HCT116 (cell line): Measurements from ENCODE around the gene DNAAF5. TPM values are rescaled to one million over a fixed set of nuclear protein-coding genes. Genes with fewer than 3 reads are reported as not detected.

ENCODE experiments used
- ATAC-seq: fragments of 200-7000 bp; cut with Tn5 transposase; 2 replicates; pipeline ENCODE4 v1.9.1; 2020; ENCODE audit warnings: mild to moderate bottlenecking, moderate library complexity
- BruUV-seq: library from RNA; stranded (reverse); fragments of 400-500 nt; replicated peaks from 2 replicates; lab custom pipeline; 2021; lab: Mats Ljungman, UMichigan
- CTCF ChIA-PET: fragments of 300-600 bp; sonication (Branson Sonifier 250); formaldehyde crosslinking; loops from one replicate; lab custom pipeline; 2021; ENCODE audit warnings: antibody characterized with exemption; lab: Charles Lee
- POLR2A ChIA-PET: fragments of 300-600, 350-600 bp; sonication (Branson Sonifier 250); formaldehyde crosslinking; loops from one replicate; lab custom pipeline; 2021; ENCODE audit warnings: antibody characterized with exemption; lab: Charles Lee
- RAD21 ChIA-PET, 2 experiments: fragments of 300-600 bp; sonication (Branson Sonifier 250); formaldehyde crosslinking; loops; one replicate each; lab custom pipeline; 2023; ENCODE audit warnings: low total read pairs in 2 of 2; ENCODE audit not compliant: uncharacterized antibody in 2 of 2, unreplicated experiment in 2 of 2, low non-redundant PET in 1 of 2; lab: Charles Lee
- DNase-seq: peaks from one replicate; pipeline ENCODE4 v3.0.0-alpha.2; 2010; ENCODE audit warnings: low read depth, low spot score
- H2AFZ ChIP-seq: fragments of 200-600 bp; shearing (Covaris generic), sonication (generic); 2 replicates; pipeline ENCODE4 v1.6.1; 2017; ENCODE audit warnings: low read depth, mixed run types, mixed read lengths, antibody characterized with exemption, low read length; ENCODE audit not compliant: poor library complexity, severe bottlenecking
- H3K27ac ChIP-seq: 2 replicates; pipeline ENCODE4 v1.5.1; 2012; ENCODE audit warnings: low read depth, low read length
- H3K27me3 ChIP-seq: fragments of 200-600 bp; sonication (generic); 2 replicates; pipeline ENCODE4 v1.6.1; 2016; ENCODE audit warnings: mixed run types, low read length, mixed read lengths; ENCODE audit not compliant: insufficient read depth
- H3K36me3 ChIP-seq, 2 experiments: fragments of 200-500 bp in 1 of 2; fragments of 200-600 bp in 1 of 2; sonication (Bioruptor generic) in 1 of 2; sonication (generic) in 1 of 2; 2 replicates each; pipeline versions ENCODE4 v1.5.1 to v1.6.1; 2014 to 2016; ENCODE audit warnings: low read length in 2 of 2, inconsistent platforms in 1 of 2, mixed read lengths in 1 of 2, mixed run types in 1 of 2; ENCODE audit not compliant: insufficient read depth in 2 of 2, control insufficient read depth in 1 of 2
- H3K4me1 ChIP-seq, 2 experiments: fragments of 200-600 bp in 1 of 2; sonication (generic) in 1 of 2; 2 replicates each; pipeline versions ENCODE4 v1.5.1 to v1.6.1; 2012 to 2017; ENCODE audit warnings: low read length in 2 of 2, inconsistent platforms in 1 of 2, mild to moderate bottlenecking in 1 of 2, mixed read lengths in 1 of 2, mixed run types in 1 of 2, moderate library complexity in 1 of 2; ENCODE audit not compliant: insufficient read depth in 2 of 2, control insufficient read depth in 1 of 2
- H3K4me2 ChIP-seq: fragments of 200-600 bp; sonication (generic); 2 replicates; pipeline ENCODE4 v1.6.1; 2017; ENCODE audit warnings: mixed run types, low read length, mixed read lengths
- H3K4me3 ChIP-seq, 2 experiments: fragments of 200-600 bp in 1 of 2; sonication (generic) in 1 of 2; replicated peaks in 1 of 2; 2 replicates each; pipeline ENCODE4 v1.5.1; 2011 to 2016; ENCODE audit warnings: low read length in 2 of 2, control low read depth in 1 of 2, low read depth in 1 of 2, mild to moderate bottlenecking in 1 of 2, mixed read lengths in 1 of 2, mixed run types in 1 of 2
- H3K79me2 ChIP-seq: fragments of 200-600 bp; sonication (generic); 2 replicates; pipeline ENCODE4 v1.6.1; 2017; ENCODE audit warnings: mild to moderate bottlenecking, mixed run types, low read length, moderate library complexity, mixed read lengths; ENCODE audit not compliant: insufficient read depth
- H3K9ac ChIP-seq: fragments of 200-600 bp; sonication (generic); 2 replicates; pipeline ENCODE4 v1.6.1; 2016; ENCODE audit warnings: low read length, mixed read lengths
- H3K9me2 ChIP-seq: fragments of 200-600 bp; sonication (generic), shearing (Covaris generic); 2 replicates; pipeline ENCODE4 v1.6.1; 2017; ENCODE audit warnings: mixed run types, mild to moderate bottlenecking, moderate library complexity; ENCODE audit not compliant: insufficient read depth
- H3K9me3 ChIP-seq, 2 experiments: fragments of 200-500 bp in 1 of 2; fragments of 200-600 bp in 1 of 2; sonication (Bioruptor generic) in 1 of 2; sonication (generic) in 1 of 2; 2 replicates each; pipeline ENCODE4 v1.6.1; 2014 to 2017; ENCODE audit warnings: low read length in 2 of 2, mixed read lengths in 2 of 2, inconsistent platforms in 1 of 2, low read depth in 1 of 2, mild to moderate bottlenecking in 1 of 2, mixed run types in 1 of 2, moderate library complexity in 1 of 2; ENCODE audit not compliant: control insufficient read depth in 1 of 2, insufficient read depth in 1 of 2
- H4K20me1 ChIP-seq: fragments of 200-600 bp; sonication (generic), shearing (Covaris generic); 2 replicates; pipeline ENCODE4 v1.6.1; 2017; ENCODE audit warnings: mixed run types, mild to moderate bottlenecking, moderate library complexity; ENCODE audit not compliant: insufficient read depth
- ATF3 ChIP-seq: IDR thresholded peaks from 2 replicates; pipeline ENCODE4 v1.6.1; 2012
- ELF1 ChIP-seq: IDR thresholded peaks from 2 replicates; pipeline ENCODE4 v1.6.1; 2012; ENCODE audit warnings: low read depth, borderline replicate concordance
- EZH2 ChIP-seq: fragments of 200-600 bp; sonication (generic); IDR thresholded peaks from 2 replicates; pipeline ENCODE4 v1.6.1; 2017; ENCODE audit warnings: antibody characterized with exemption, mixed run types
- FOSL1 ChIP-seq: IDR thresholded peaks from 2 replicates; pipeline ENCODE4 v1.6.1; 2012; ENCODE audit warnings: low read depth
- MAX ChIP-seq: IDR thresholded peaks from 2 replicates; pipeline ENCODE4 v1.6.1; 2012
- POLR2A ChIP-seq: IDR thresholded peaks from 2 replicates; pipeline ENCODE4 v1.7.0; 2011; ENCODE audit warnings: borderline replicate concordance; ENCODE audit not compliant: insufficient read depth, insufficient read length; ENCODE audit errors: extremely low read depth
- RAD21 ChIP-seq: IDR thresholded peaks from 2 replicates; pipeline ENCODE4 v1.6.1; 2012; ENCODE audit warnings: low read depth, mild to moderate bottlenecking
- REST ChIP-seq: IDR thresholded peaks from 2 replicates; pipeline ENCODE4 v1.6.1; 2012; ENCODE audit warnings: low read depth
- SIN3A ChIP-seq: IDR thresholded peaks from 2 replicates; pipeline ENCODE4 v1.6.1; 2012; ENCODE audit warnings: low read depth
- SP1 ChIP-seq: IDR thresholded peaks from 2 replicates; pipeline ENCODE4 v1.6.1; 2012; ENCODE audit warnings: low read depth
- TCF7L2 ChIP-seq: IDR thresholded peaks from 2 replicates; pipeline ENCODE4 v1.7.0; 2011; ENCODE audit warnings: borderline replicate concordance, inconsistent platforms; ENCODE audit not compliant: insufficient read depth, insufficient read length; ENCODE audit errors: extremely low read depth
- YY1 ChIP-seq: IDR thresholded peaks from 2 replicates; pipeline ENCODE4 v1.6.1; 2011; ENCODE audit warnings: low read length, low read depth, moderate library complexity, mild to moderate bottlenecking; ENCODE audit not compliant: insufficient replicate concordance; ENCODE audit errors: extremely low read depth
- ZBTB33 ChIP-seq: IDR thresholded peaks from 2 replicates; pipeline ENCODE4 v1.6.1; 2011; ENCODE audit warnings: mild to moderate bottlenecking, low read length, moderate library complexity; ENCODE audit not compliant: insufficient replicate concordance; ENCODE audit errors: extremely low read depth
- ZNF274 ChIP-seq: fragments of 200-500 bp; sonication (Bioruptor generic); IDR thresholded peaks from 2 replicates; pipeline ENCODE4 v1.6.1; 2014; ENCODE audit warnings: mild to moderate bottlenecking, low read depth, low read length, inconsistent platforms
- intact Hi-C: fragments of 100-400 bp; cut with micrococcal nuclease; formaldehyde crosslinking; loops from 2 replicates; pipeline ENCODE4 v1.10.0; 2022
- total RNA-seq: library from RNA; stranded (reverse); gene quantifications from one replicate; pipeline ENCODE4 v1.2.1, GENCODE V29; 2021; ENCODE audit not compliant: unreplicated experiment

The DNAAF5 gene
- total RNA-seq, 1 experiment from 2014 or later: 69.4 TPM

GRCh38 chr7:780081-780480, 53.6 kb downstream of the DNAAF5 start:
- POLR2A ChIA-PET: no interaction called here
- RAD21 ChIA-PET: no interaction called here
- Histone ChIP-seq H3K27ac (no peak overlapping the region), H3K9me3 (no peaks in the 10 kb centered on the region), H3K4me1 (no peaks in the 10 kb centered on the region), H4K20me1 (no peaks in the 10 kb centered on the region), H3K9me2 (no peaks in the 10 kb centered on the region), H2AFZ (no peak overlapping the region), H3K79me2 (no peaks in the 10 kb centered on the region), H3K27me3 (no peaks in the 10 kb centered on the region), H3K4me2 (no peak overlapping the region), H3K4me3 (no peak overlapping the region), H3K36me3 (peaks cover 23 to 24% of the 10 kb centered on the region in 2 experiments; a peak in 3 of 4 replicates), H3K9ac (no peak overlapping the region)
- no peak for TF ChIP-seq FOSL1
- no peak for TF ChIP-seq TCF7L2
- no peak for TF ChIP-seq SIN3A
- no peak for TF ChIP-seq ELF1
- no peak for TF ChIP-seq ZNF274
- CTCF ChIA-PET: interaction anchor here (1.6 kb wide), 1 partner anchor 93 kb away, joined by 3 read pairs; no protein-coding TSS in a partner anchor
- ATAC-seq (no peak), DNase-seq (no peak)
- no TSS peak for BruUV-seq
- intact Hi-C loops: no loop called here

GRCh38 chr7:780516-780915, 54.0 kb downstream of the DNAAF5 start:
- H3K4me3 ChIP-seq: no peak overlapping the region
- ChIA-PET CTCF (interaction anchor here (1.6 kb wide), 1 partner anchor 93 kb away, joined by 3 read pairs; no protein-coding TSS in a partner anchor), RAD21 (no interaction called here), POLR2A (no interaction called here)
- intact Hi-C loops: no loop called here
- H3K9ac ChIP-seq: no peak overlapping the region
- no peak overlapping the region for H2AFZ ChIP-seq
- H3K79me2 ChIP-seq: no peaks in the 10 kb centered on the region
- no peak overlapping the region for H3K27ac ChIP-seq
- H3K4me1 ChIP-seq: no peaks in the 10 kb centered on the region
- no TSS peak for BruUV-seq
- no peaks in the 10 kb centered on the region for H3K27me3 ChIP-seq
- no peak for DNase-seq
- no peaks in the 10 kb centered on the region for H3K9me3 ChIP-seq
- no peak overlapping the region for H3K4me2 ChIP-seq
- H3K9me2 ChIP-seq: no peaks in the 10 kb centered on the region
- H4K20me1 ChIP-seq: no peaks in the 10 kb centered on the region
- H3K36me3 ChIP-seq: peaks cover 19 to 27% of the 10 kb centered on the region in 2 experiments
- no peak for ATAC-seq
- TF ChIP-seq FOSL1 (no peak), TCF7L2 (no peak), ATF3 (no peak), SIN3A (no peak), SP1 (no peak), EZH2 (no peak), RAD21 (no peak), ZNF274 (no peak), ZBTB33 (no peak), POLR2A (no peak), YY1 (no peak), MAX (no peak), REST (no peak)
